ENCODE results near the gene UBE3B. TPM values are rescaled to one million over a fixed set of nuclear protein-coding genes. Genes with fewer than 3 reads are reported as not detected.
A peak's percentile ranks its signal among the peaks of the same experiment; 100 is the strongest.

Gene UBE3B
- total RNA-seq, 2 donors from 2014 or later, result 57.9 to 85.8 TPM

- peaks cover 3% of the 10 kb centered on the region in 2 donors for H3K36me3 ChIP-seq
- TF ChIP-seq POLR2AphosphoS5 (IDR thresholded peaks at IDR 0.05) (no peak), POLR2A (IDR thresholded peaks at IDR 0.05) (no peak), CTCF (IDR thresholded peaks at IDR 0.05) (no peak)
- peak overlapping the region; percentile 94 for H3K27ac ChIP-seq
- intact Hi-C loops (cut with DNase I), result no loop called here
- peaks cover 32% of the 10 kb centered on the region for H3K4me1 ChIP-seq (replicated peaks)
- H3K9me3 ChIP-seq, result no peaks in the 10 kb centered on the region
- no peaks in the 10 kb centered on the region for H3K27me3 ChIP-seq (replicated peaks; ENCODE audit: insufficient read depth)
- no peak overlapping the region for H3K4me3 ChIP-seq
- 52% methylated on average over 6 of the region's 6 CpGs for WGBS
- no peak for DNase-seq (ENCODE audit: low spot score)
Measured at GRCh38 chr12:109459247-109459646, 18.2 kb upstream of the UBE3B start.

GRCh38 chr12:109460538-109460937 is 16.9 kb upstream of the UBE3B start:
- intact Hi-C loops (cut with DNase I), result no loop called here
- 89% methylated on average over 13 of the region's 13 CpGs for WGBS
- Histone ChIP-seq H3K27ac (peak overlapping the region; percentile 94), H3K9me3 (no peaks in the 10 kb centered on the region), H3K4me3 (no peak overlapping the region), H3K27me3 (replicated peaks; ENCODE audit: insufficient read depth) (no peaks in the 10 kb centered on the region), H3K4me1 (replicated peaks) (peaks cover 32% of the 10 kb centered on the region), H3K36me3 (no peaks in the 10 kb centered on the region)
- no peak for DNase-seq (ENCODE audit: low spot score)
- TF ChIP-seq CTCF (IDR thresholded peaks at IDR 0.05) (no peak), POLR2A (IDR thresholded peaks at IDR 0.05) (no peak), POLR2AphosphoS5 (IDR thresholded peaks at IDR 0.05) (no peak)

- DNase-seq (ENCODE audit: low spot score), result no peak
- Histone ChIP-seq H3K36me3 (no peaks in the 10 kb centered on the region), H3K27ac (peak overlapping the region; percentile 94), H3K4me1 (replicated peaks) (peaks cover 32% of the 10 kb centered on the region), H3K9me3 (no peaks in the 10 kb centered on the region), H3K4me3 (no peak overlapping the region), H3K27me3 (replicated peaks; ENCODE audit: insufficient read depth) (no peaks in the 10 kb centered on the region)
- WGBS, result 67% methylated on average over 8 of the region's 8 CpGs
- intact Hi-C loops (cut with DNase I), result no loop called here
- no peak for TF ChIP-seq CTCF (IDR thresholded peaks at IDR 0.05)
- TF ChIP-seq POLR2A (IDR thresholded peaks at IDR 0.05), result no peak
- TF ChIP-seq POLR2AphosphoS5 (IDR thresholded peaks at IDR 0.05), result no peak
Measured at GRCh38 chr12:109461049-109461845, 16.2 kb upstream of the UBE3B start.

- H3K4me1 ChIP-seq (replicated peaks), result peaks cover 32% of the 10 kb centered on the region
- no peaks in the 10 kb centered on the region for H3K9me3 ChIP-seq
- no peak overlapping the region for H3K4me3 ChIP-seq
- peak; percentile 88 for DNase-seq (ENCODE audit: low spot score)
- intact Hi-C loops (cut with DNase I), result loop anchor here (2.0 kb wide), 1 partner anchor 15 kb away; the partner anchor contains the start of genes KCTD10 and UBE3B
- H3K27ac ChIP-seq, result peak overlapping the region; percentile 94
- WGBS, result 55% methylated on average over 13 of the region's 13 CpGs
- H3K27me3 ChIP-seq (replicated peaks; ENCODE audit: insufficient read depth), result no peaks in the 10 kb centered on the region
- no peaks in the 10 kb centered on the region for H3K36me3 ChIP-seq
- TF ChIP-seq POLR2A (IDR thresholded peaks at IDR 0.05) (no peak), POLR2AphosphoS5 (IDR thresholded peaks at IDR 0.05) (peak; percentile 90)
Measured at GRCh38 chr12:109461846-109462756, 15.3 kb upstream of the UBE3B start.

Data from prostate gland (tissue), 2 donors.